ENCODE data around the gene ZFP36L2.
A peak's percentile ranks its signal among the peaks of the same experiment; 100 is the strongest.

Gene ZFP36L2

DNA sequence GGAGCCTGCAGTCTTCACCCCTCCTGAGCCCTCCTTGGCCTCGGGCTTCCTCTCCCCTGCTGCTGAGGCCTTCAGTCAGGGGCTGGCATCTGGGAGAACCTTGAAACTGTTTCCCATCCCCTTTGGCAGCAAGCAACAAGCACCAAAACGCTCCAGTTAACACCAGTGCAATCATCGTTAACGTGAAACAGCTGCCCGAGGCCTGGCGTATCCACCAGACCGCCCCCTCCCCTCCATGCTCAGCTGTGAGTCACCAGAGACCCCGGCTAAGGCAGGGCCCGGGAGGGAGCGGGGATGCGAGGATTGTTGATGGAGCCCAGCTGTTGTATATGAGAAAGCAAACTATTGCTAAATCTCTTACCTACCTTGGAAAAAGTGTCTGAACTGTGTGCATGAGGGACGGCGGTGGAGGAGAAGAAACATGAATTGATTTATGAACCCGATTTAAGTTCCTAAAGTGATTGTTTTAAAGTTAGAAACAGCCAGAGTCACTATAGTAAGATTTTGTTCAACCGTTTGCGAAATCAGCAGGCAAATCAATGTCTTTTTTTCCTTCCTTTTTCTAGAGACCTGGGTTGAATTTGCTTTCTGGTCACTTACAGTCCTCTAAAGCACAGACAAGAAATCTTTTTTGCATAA is 5.2 kb downstream of the ZFP36L2 start:
- Histone ChIP-seq H3K56ac (ENCODE audit: low read length) (peak overlapping the region; percentile 91), H3K9ac (ENCODE audit: low read length) (peak overlapping the region; percentile 73), H3K79me1 (ENCODE audit: low read length) (no peaks in the 10 kb centered on the region), H4K5ac (ENCODE audit: low read length) (no peak overlapping the region), H2BK15ac (replicated peaks; ENCODE audit: low read depth) (no peak overlapping the region), H2BK120ac (ENCODE audit: low read depth, low read length) (peak overlapping the region; percentile 68), H3K4me2 (ENCODE audit: low read length) (peak overlapping the region; percentile 41), H3K4ac (ENCODE audit: low read depth, low read length) (peak overlapping the region; percentile 77), H3K18ac (ENCODE audit: low read length) (peak overlapping the region; percentile 10), H3K23ac (ENCODE audit: low read length) (no peak overlapping the region), H2AK5ac (ENCODE audit: low read length) (no peak overlapping the region), H3K79me2 (ENCODE audit: control insufficient read depth, insufficient read depth, low read length) (peaks cover 34% of the 10 kb centered on the region), H3K27ac (ENCODE audit: low read depth, low read length) (peak overlapping the region; percentile 98), H3K4me1 (ENCODE audit: control insufficient read depth, low read depth, low read length) (peaks cover 15% of the 10 kb centered on the region), H3K27me3 (ENCODE audit: insufficient read depth, low read length, poor library complexity) (no peaks in the 10 kb centered on the region), H4K8ac (ENCODE audit: low read depth, low read length) (no peak overlapping the region), H3K4me3 (ENCODE audit: low read length) (no peak overlapping the region), H3K36me3 (ENCODE audit: control insufficient read depth, insufficient read depth, low read length) (no peaks in the 10 kb centered on the region), H2BK5ac (ENCODE audit: low read length) (peak overlapping the region; percentile 15)
- no CpG with 5 or more reads among the region's 16 CpGs for WGBS (ENCODE audit: extremely low coverage, insufficient coverage, low lambda C conversion rate)
- peak; percentile 86 for DNase-seq

DNA sequence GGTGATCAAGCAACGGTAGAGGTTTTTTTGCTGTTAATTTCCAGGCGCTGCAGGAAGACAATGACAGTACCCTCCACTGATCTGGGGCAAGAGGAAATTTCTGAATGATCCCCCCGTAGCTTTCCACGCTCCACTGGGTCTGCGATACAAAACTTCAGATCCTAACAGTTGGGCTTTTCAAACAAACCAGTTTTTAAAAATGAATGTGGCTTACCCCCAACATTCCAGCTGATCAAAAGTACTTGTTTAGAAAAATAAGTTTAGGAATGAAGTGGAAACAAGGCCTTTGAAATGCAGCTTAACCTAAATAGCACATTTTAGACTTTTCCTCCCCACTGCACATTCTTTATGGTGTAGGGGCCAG is 5.7 kb downstream of the ZFP36L2 start:
- Histone ChIP-seq H3K27me3 (ENCODE audit: insufficient read depth, low read length, poor library complexity) (no peaks in the 10 kb centered on the region), H3K27ac (ENCODE audit: low read depth, low read length) (peak overlapping the region; percentile 98), H4K8ac (ENCODE audit: low read depth, low read length) (peak overlapping the region; percentile 6), H2BK120ac (ENCODE audit: low read depth, low read length) (peak overlapping the region; percentile 68), H3K18ac (ENCODE audit: low read length) (peak overlapping the region; percentile 10), H2AK5ac (ENCODE audit: low read length) (no peak overlapping the region), H3K79me1 (ENCODE audit: low read length) (no peaks in the 10 kb centered on the region), H3K4me2 (ENCODE audit: low read length) (no peak overlapping the region), H2BK15ac (replicated peaks; ENCODE audit: low read depth) (no peak overlapping the region), H3K23ac (ENCODE audit: low read length) (no peak overlapping the region), H3K56ac (ENCODE audit: low read length) (peak overlapping the region; percentile 91), H3K4ac (ENCODE audit: low read depth, low read length) (peak overlapping the region; percentile 77), H2BK5ac (ENCODE audit: low read length) (no peak overlapping the region), H3K36me3 (ENCODE audit: control insufficient read depth, insufficient read depth, low read length) (no peaks in the 10 kb centered on the region), H4K5ac (ENCODE audit: low read length) (no peak overlapping the region), H3K4me3 (ENCODE audit: low read length) (no peak overlapping the region), H3K4me1 (ENCODE audit: control insufficient read depth, low read depth, low read length) (peaks cover 15% of the 10 kb centered on the region), H3K9ac (ENCODE audit: low read length) (peak overlapping the region; percentile 73), H3K79me2 (ENCODE audit: control insufficient read depth, insufficient read depth, low read length) (peaks cover 29% of the 10 kb centered on the region)
- DNase-seq = no peak
- no CpG with 5 or more reads among the region's 5 CpGs for WGBS (ENCODE audit: extremely low coverage, insufficient coverage, low lambda C conversion rate)

DNA sequence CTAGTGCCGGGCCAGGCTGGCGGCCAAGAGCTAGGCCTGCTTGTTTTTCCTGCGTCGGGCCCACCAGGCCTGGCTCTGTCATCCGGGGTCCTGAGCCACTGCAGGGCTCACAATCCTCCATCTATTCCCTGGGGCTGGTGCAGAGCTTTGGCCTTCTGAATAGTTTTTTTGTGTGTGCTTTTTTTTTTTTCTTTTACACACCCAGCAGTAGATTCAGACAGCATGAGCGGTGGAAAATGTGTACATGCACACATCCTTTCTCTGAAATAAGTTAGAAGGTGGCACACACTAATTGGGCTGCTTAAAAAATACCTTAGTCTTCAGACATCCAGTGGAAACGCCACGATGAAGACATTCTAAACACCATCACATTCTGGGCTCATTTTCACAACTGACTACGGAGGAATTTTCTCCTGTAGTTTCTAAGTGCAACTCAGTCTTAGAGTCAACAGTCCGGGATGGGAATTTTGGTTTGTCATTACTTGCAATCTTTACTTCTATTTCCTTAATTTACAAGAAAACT is 6.1 kb downstream of the ZFP36L2 start:
- no CpG with 5 or more reads among the region's 10 CpGs for WGBS (ENCODE audit: extremely low coverage, insufficient coverage, low lambda C conversion rate)
- Histone ChIP-seq H3K4me3 (ENCODE audit: low read length) (no peak overlapping the region), H3K9ac (ENCODE audit: low read length) (peak overlapping the region; percentile 73), H3K4ac (ENCODE audit: low read depth, low read length) (peak overlapping the region; percentile 58), H3K18ac (ENCODE audit: low read length) (peak overlapping the region; percentile 94), H3K79me2 (ENCODE audit: control insufficient read depth, insufficient read depth, low read length) (peaks cover 25% of the 10 kb centered on the region), H4K8ac (ENCODE audit: low read depth, low read length) (peak overlapping the region; percentile 83), H3K4me1 (ENCODE audit: control insufficient read depth, low read depth, low read length) (peaks cover 15% of the 10 kb centered on the region), H4K5ac (ENCODE audit: low read length) (peak overlapping the region; percentile 82), H2BK120ac (ENCODE audit: low read depth, low read length) (peak overlapping the region; percentile 54), H3K27me3 (ENCODE audit: insufficient read depth, low read length, poor library complexity) (no peaks in the 10 kb centered on the region), H3K27ac (ENCODE audit: low read depth, low read length) (peak overlapping the region; percentile 98), H3K56ac (ENCODE audit: low read length) (peak overlapping the region; percentile 91), H2BK15ac (replicated peaks; ENCODE audit: low read depth) (no peak overlapping the region), H2AK5ac (ENCODE audit: low read length) (peak overlapping the region; percentile 58), H3K23ac (ENCODE audit: low read length) (no peak overlapping the region), H3K4me2 (ENCODE audit: low read length) (peak overlapping the region; percentile 37), H2BK5ac (ENCODE audit: low read length) (peak overlapping the region; percentile 42), H3K79me1 (ENCODE audit: low read length) (no peaks in the 10 kb centered on the region), H3K36me3 (ENCODE audit: control insufficient read depth, insufficient read depth, low read length) (no peaks in the 10 kb centered on the region)
- peak; percentile 33 for DNase-seq

DNA sequence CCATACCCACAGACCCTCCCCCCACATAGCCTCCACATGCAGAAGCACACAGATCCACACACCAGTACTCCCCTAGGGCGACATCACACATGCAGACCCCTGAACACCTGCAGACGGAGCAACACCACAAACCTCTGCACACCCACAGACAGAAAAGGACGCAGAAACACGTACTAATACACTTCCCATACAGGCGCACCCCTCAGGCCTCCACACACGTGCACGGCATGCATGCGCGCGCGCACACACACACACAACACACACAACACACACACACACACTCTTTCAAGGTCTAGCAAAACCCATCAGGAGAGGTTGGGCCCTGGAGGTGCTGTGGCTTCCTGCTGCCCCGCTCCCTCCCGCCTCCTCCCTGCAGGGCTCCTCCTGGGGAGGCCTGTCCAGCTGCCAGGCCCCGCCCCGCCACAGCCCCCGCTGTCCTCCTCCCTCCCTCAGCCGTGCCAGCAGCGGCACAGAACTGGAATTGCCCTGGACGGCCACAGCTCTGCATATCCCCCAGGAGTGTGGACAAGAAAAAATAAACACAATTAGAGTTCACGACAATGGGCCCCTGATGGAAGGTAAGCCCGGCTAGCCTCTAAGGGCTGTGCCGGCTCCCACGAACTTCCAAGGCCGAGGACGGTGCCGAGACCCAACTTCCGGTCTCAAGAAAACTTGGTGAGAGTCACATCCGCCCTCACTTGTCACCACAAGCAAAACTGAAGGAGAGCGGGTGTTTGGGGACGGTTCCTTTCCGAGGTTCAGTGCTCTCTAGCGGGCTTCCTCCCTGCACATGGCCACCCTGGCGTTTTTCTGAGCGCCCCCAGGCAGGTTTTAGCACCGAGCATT is 6.8 kb downstream of the ZFP36L2 start:
- peak overlapping the region; percentile 72 for H3K23ac ChIP-seq (ENCODE audit: low read length)
- H3K4me1 ChIP-seq (ENCODE audit: control insufficient read depth, low read depth, low read length) = peaks cover 15% of the 10 kb centered on the region
- H3K79me2 ChIP-seq (ENCODE audit: control insufficient read depth, insufficient read depth, low read length) = peaks cover 18% of the 10 kb centered on the region
- peak overlapping the region; percentile 98 for H3K27ac ChIP-seq (ENCODE audit: low read depth, low read length)
- H3K18ac ChIP-seq (ENCODE audit: low read length) = peak overlapping the region; percentile 94
- H3K4ac ChIP-seq (ENCODE audit: low read depth, low read length) = peak overlapping the region; percentile 58
- peak overlapping the region; percentile 43 for H3K4me2 ChIP-seq (ENCODE audit: low read length)
- no CpG with 5 or more reads among the region's 35 CpGs for WGBS (ENCODE audit: extremely low coverage, insufficient coverage, low lambda C conversion rate)
- peak overlapping the region; percentile 98 for H2BK5ac ChIP-seq (ENCODE audit: low read length)
- H4K5ac ChIP-seq (ENCODE audit: low read length) = no peak overlapping the region
- H3K36me3 ChIP-seq (ENCODE audit: control insufficient read depth, insufficient read depth, low read length) = no peaks in the 10 kb centered on the region
- H2BK120ac ChIP-seq (ENCODE audit: low read depth, low read length) = peak overlapping the region; percentile 54
- H2BK15ac ChIP-seq (replicated peaks; ENCODE audit: low read depth) = no peak overlapping the region
- DNase-seq = peak; percentile 94
- peak overlapping the region; percentile 73 for H3K9ac ChIP-seq (ENCODE audit: low read length)
- peak overlapping the region; percentile 91 for H3K56ac ChIP-seq (ENCODE audit: low read length)
- H3K27me3 ChIP-seq (ENCODE audit: insufficient read depth, low read length, poor library complexity) = no peaks in the 10 kb centered on the region
- no peaks in the 10 kb centered on the region for H3K79me1 ChIP-seq (ENCODE audit: low read length)
- H2AK5ac ChIP-seq (ENCODE audit: low read length) = peak overlapping the region; percentile 100
- peak overlapping the region; percentile 22 for H3K4me3 ChIP-seq (ENCODE audit: low read length)
- H4K8ac ChIP-seq (ENCODE audit: low read depth, low read length) = peak overlapping the region; percentile 83

DNA sequence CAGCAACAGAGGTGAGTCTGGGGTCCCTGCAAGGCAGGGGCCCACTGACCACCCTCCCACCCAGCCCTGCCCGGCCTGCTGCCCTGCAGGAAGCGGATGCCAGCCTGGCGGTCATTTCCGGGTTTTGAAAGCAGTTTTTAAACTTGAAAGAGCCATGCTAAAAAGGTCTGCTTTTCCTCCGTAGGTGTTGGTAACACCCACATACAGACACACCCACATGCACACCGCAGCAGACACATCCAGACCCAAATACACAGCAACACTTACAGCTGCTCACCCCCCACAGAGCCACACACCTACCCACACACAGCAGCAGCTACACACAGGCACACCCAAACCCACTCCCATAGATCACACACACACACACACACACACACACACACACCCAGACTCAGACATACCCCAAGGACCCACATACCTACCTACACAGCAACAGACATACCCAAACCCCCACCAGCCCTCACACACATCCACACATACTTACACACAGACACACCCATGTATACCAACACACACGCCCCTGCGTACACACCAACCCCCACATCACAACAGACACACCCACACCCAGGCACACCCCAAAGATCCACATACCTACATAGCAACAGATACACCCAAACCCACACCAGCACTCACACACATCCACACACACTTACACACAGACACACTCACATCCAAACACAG is 7.6 kb downstream of the ZFP36L2 start:
- peak overlapping the region; percentile 9 for H3K4me2 ChIP-seq (ENCODE audit: low read length)

More for the DNA sequence above, 7.6 kb downstream of the ZFP36L2 start:
- Histone ChIP-seq H4K5ac (ENCODE audit: low read length) (no peak overlapping the region), H3K23ac (ENCODE audit: low read length) (peak overlapping the region; percentile 72), H3K79me2 (ENCODE audit: control insufficient read depth, insufficient read depth, low read length) (peaks cover 10% of the 10 kb centered on the region), H2BK15ac (replicated peaks; ENCODE audit: low read depth) (no peak overlapping the region), H2AK5ac (ENCODE audit: low read length) (peak overlapping the region; percentile 100), H3K27me3 (ENCODE audit: insufficient read depth, low read length, poor library complexity) (no peaks in the 10 kb centered on the region), H3K36me3 (ENCODE audit: control insufficient read depth, insufficient read depth, low read length) (no peaks in the 10 kb centered on the region), H3K27ac (ENCODE audit: low read depth, low read length) (peak overlapping the region; percentile 98), H4K8ac (ENCODE audit: low read depth, low read length) (peak overlapping the region; percentile 82), H2BK120ac (ENCODE audit: low read depth, low read length) (peak overlapping the region; percentile 56), H3K4me3 (ENCODE audit: low read length) (no peak overlapping the region), H3K9ac (ENCODE audit: low read length) (peak overlapping the region; percentile 73), H3K18ac (ENCODE audit: low read length) (peak overlapping the region; percentile 91), H3K79me1 (ENCODE audit: low read length) (no peaks in the 10 kb centered on the region), H3K4me1 (ENCODE audit: control insufficient read depth, low read depth, low read length) (peaks cover 15% of the 10 kb centered on the region), H3K56ac (ENCODE audit: low read length) (peak overlapping the region; percentile 91), H2BK5ac (ENCODE audit: low read length) (peak overlapping the region; percentile 98), H3K4ac (ENCODE audit: low read depth, low read length) (peak overlapping the region; percentile 81)
- no CpG with 5 or more reads among the region's 8 CpGs for WGBS (ENCODE audit: extremely low coverage, insufficient coverage, low lambda C conversion rate)
- DNase-seq = peak; percentile 75

Data from mesendoderm (in vitro differentiated cells).